Smooth muscle cell of the brain vasculature (primary cell): Measurements from ENCODE around the gene GUCD1.
"Not testable (repeated sequence)": the region's sequence is repeated elsewhere in the genome, so short reads cannot be mapped to it uniquely, and the experiment has no call there.

Experiments used
- DNase-seq: peaks from one replicate; pipeline ENCODE4 v3.0.0-alpha.2; 2012; ENCODE audit warnings: low read depth, low spot score

Gene GUCD1

GRCh38 chr22:24554313-24555164 is at the start of gene GUCD1:
TSS of gene GUCD1 (minus strand) at chr22:24555138. CDS start at chr22:24554991, 147 bp downstream.
- DNase-seq: no peak

GRCh38 chr22:24603770-24604629 is 49.1 kb upstream of the GUCD1 start:
- DNase-seq: not testable (repeated sequence)

- DNase-seq: not testable (repeated sequence)
Measured at GRCh38 chr22:24602847-24603769, 48.2 kb upstream of the GUCD1 start, which contains the start of gene GGT1. TSS of gene GGT1 (plus strand) at chr22:24603193. CDS start at chr22:24611082, 7,889 bp downstream.

- DNase-seq: not testable (repeated sequence)
Measured at GRCh38 chr22:24602105-24602749, 47.3 kb upstream of the GUCD1 start.

- no peak for DNase-seq
Measured at GRCh38 chr22:24601217-24602104, 46.5 kb upstream of the GUCD1 start.

GRCh38 chr22:24599958-24600715 is 45.2 kb upstream of the GUCD1 start:
- not testable (repeated sequence) for DNase-seq

- no peak for DNase-seq
Measured at GRCh38 chr22:24599514-24599913, 44.6 kb upstream of the GUCD1 start.

- DNase-seq: not testable (repeated sequence)
Measured at GRCh38 chr22:24597076-24597475, 42.1 kb upstream of the GUCD1 start.

- no peak for DNase-seq
Measured at GRCh38 chr22:24595863-24596262, 40.9 kb upstream of the GUCD1 start.

GRCh38 chr22:24595228-24595627 is 40.3 kb upstream of the GUCD1 start:
- no peak for DNase-seq

- DNase-seq: no peak
Measured at GRCh38 chr22:24594569-24595120, 39.7 kb upstream of the GUCD1 start.

- no peak for DNase-seq
Measured at GRCh38 chr22:24593836-24594568, 39.1 kb upstream of the GUCD1 start.

- not testable (repeated sequence) for DNase-seq
Measured at GRCh38 chr22:24593559-24593835, 38.6 kb upstream of the GUCD1 start.

GRCh38 chr22:24592851-24593558 is 38.1 kb upstream of the GUCD1 start, which contains the start of gene LRRC75B:
TSS of gene LRRC75B (minus strand) at chr22:24593073. CDS start at chr22:24593039, 34 bp downstream.
- DNase-seq: peak; percentile 41

- no peak for DNase-seq
Measured at GRCh38 chr22:24592058-24592850, 37.3 kb upstream of the GUCD1 start.

GRCh38 chr22:24591286-24591830 is 36.4 kb upstream of the GUCD1 start:
- no peak for DNase-seq
